Keratinocyte (primary cell): Measurements from ENCODE around the gene CSTF1.

Experiments used
- EZH2 ChIP-seq: IDR thresholded peaks from one replicate; pipeline ENCODE4 v1.6.1; 2012; ENCODE audit warnings: inconsistent platforms, mild to moderate bottlenecking, low read length, moderate library complexity
- TF ChIP-seq, protein P1 (sequence below), 3 experiments: IDR thresholded peaks in 1 of 3; conservative IDR thresholded peaks in 1 of 3; optimal IDR thresholded peaks in 1 of 3; 2 replicates in 2 of 3; 3 replicates in 1 of 3; pipeline versions ENCODE3 to v1.5.1; 2011; ENCODE audit warnings: low read length in 3 of 3, mild to moderate bottlenecking in 3 of 3, moderate library complexity in 2 of 3, control low read depth in 1 of 3, inconsistent platforms in 1 of 3; ENCODE audit not compliant: insufficient read depth in 2 of 3; ENCODE audit errors: extremely low read depth in 1 of 3

GRCh38 chr20:56389807-56390206 lies 2.6 kb upstream of the CSTF1 start:
- TF ChIP-seq EZH2, result no peak
- TF ChIP-seq, protein P1, sequence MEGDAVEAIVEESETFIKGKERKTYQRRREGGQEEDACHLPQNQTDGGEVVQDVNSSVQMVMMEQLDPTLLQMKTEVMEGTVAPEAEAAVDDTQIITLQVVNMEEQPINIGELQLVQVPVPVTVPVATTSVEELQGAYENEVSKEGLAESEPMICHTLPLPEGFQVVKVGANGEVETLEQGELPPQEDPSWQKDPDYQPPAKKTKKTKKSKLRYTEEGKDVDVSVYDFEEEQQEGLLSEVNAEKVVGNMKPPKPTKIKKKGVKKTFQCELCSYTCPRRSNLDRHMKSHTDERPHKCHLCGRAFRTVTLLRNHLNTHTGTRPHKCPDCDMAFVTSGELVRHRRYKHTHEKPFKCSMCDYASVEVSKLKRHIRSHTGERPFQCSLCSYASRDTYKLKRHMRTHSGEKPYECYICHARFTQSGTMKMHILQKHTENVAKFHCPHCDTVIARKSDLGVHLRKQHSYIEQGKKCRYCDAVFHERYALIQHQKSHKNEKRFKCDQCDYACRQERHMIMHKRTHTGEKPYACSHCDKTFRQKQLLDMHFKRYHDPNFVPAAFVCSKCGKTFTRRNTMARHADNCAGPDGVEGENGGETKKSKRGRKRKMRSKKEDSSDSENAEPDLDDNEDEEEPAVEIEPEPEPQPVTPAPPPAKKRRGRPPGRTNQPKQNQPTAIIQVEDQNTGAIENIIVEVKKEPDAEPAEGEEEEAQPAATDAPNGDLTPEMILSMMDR (optimal IDR thresholded peaks at IDR 0.05 in 1 of 3, IDR thresholded peaks at IDR 0.05 in 1 of 3, conservative IDR thresholded peaks at IDR 0.05 in 1 of 3; ENCODE audit: extremely low read depth in 1 of 3, insufficient read depth in 2 of 3, low read length in 3 of 3), result no peak
